A673 (cell line): Measurements from ENCODE around the gene LRRFIP1.

Experiments
- EZH2 ChIP-seq: fragments of 200-600 bp; sonication (generic); IDR thresholded peaks from 2 replicates; pipeline ENCODE4 v1.6.1; 2017; ENCODE audit warnings: borderline replicate concordance, low read depth, mild to moderate bottlenecking, mixed read lengths, antibody characterized with exemption, low read length; ENCODE audit not compliant: poor library complexity, severe bottlenecking
- TF ChIP-seq, protein P1 (sequence below): fragments of 300-800, 200-600 bp; sonication (generic); conservative IDR thresholded peaks from 2 replicates; pipeline ENCODE4 v1.5.1; 2017; ENCODE audit warnings: low read depth, mild to moderate bottlenecking, antibody characterized with exemption, low read length, moderate library complexity, mixed read lengths

DNA sequence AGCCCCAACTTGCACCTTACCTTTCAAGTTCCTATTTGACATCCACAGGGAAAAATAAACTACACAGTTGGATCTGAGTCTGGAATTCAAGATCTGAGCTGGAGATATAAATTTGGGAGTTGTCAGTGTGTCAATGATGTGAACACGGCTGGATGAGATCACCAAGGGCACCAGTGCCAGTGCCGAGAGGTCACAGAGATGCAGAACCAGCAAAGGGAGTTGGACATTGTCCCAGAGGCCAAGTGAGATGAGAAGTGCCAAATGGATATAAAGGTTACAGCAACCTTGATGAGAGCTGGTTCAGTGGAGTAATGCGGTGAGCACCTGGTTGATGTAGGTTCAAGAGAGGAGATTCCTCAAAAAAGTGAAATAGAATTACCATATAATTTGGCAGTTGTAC is 24.8 kb downstream of the LRRFIP1 start:
- TF ChIP-seq, protein P1, sequence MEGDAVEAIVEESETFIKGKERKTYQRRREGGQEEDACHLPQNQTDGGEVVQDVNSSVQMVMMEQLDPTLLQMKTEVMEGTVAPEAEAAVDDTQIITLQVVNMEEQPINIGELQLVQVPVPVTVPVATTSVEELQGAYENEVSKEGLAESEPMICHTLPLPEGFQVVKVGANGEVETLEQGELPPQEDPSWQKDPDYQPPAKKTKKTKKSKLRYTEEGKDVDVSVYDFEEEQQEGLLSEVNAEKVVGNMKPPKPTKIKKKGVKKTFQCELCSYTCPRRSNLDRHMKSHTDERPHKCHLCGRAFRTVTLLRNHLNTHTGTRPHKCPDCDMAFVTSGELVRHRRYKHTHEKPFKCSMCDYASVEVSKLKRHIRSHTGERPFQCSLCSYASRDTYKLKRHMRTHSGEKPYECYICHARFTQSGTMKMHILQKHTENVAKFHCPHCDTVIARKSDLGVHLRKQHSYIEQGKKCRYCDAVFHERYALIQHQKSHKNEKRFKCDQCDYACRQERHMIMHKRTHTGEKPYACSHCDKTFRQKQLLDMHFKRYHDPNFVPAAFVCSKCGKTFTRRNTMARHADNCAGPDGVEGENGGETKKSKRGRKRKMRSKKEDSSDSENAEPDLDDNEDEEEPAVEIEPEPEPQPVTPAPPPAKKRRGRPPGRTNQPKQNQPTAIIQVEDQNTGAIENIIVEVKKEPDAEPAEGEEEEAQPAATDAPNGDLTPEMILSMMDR, result no peak
- no peak for TF ChIP-seq EZH2
